OCI-LY1 (cell line): Measurements from ENCODE around the gene ERBB2.
A peak's percentile ranks its signal among the peaks of the same experiment; 100 is the strongest.

Experiments
- H2AFZ ChIP-seq: fragments of 200-600 bp; sonication (generic), shearing (Covaris generic); 2 replicates; pipeline ENCODE4 v1.6.0; 2014; ENCODE audit warnings: antibody characterized with exemption, mild to moderate bottlenecking, low read length
- H3F3A ChIP-seq: fragments of 200-600 bp; sonication (generic), shearing (Covaris generic); 2 replicates; pipeline ENCODE4 v1.6.0; 2014; ENCODE audit warnings: mild to moderate bottlenecking, antibody characterized with exemption, low read length, moderate library complexity; ENCODE audit not compliant: insufficient read depth
- H3K27ac ChIP-seq: fragments of 200-600 bp; sonication (generic); 2 replicates; pipeline ENCODE4 v1.5.1; 2014; ENCODE audit warnings: low read length, mixed run types, mild to moderate bottlenecking, low read depth; ENCODE audit not compliant: poor library complexity, severe bottlenecking
- H3K27me3 ChIP-seq: fragments of 200-600 bp; sonication (generic); 2 replicates; pipeline ENCODE4 v1.6.0; 2014; ENCODE audit warnings: antibody characterized with exemption, mild to moderate bottlenecking, low read length, moderate library complexity; ENCODE audit not compliant: insufficient read depth
- H3K36me3 ChIP-seq: fragments of 200-600 bp; sonication (generic); 2 replicates; pipeline ENCODE4 v1.6.1; 2014; ENCODE audit warnings: mild to moderate bottlenecking, antibody characterized with exemption, low read length, moderate library complexity, mixed read lengths; ENCODE audit not compliant: insufficient read depth
- H3K4me1 ChIP-seq: fragments of 200-600 bp; sonication (generic); 2 replicates; pipeline ENCODE4 v1.5.1; 2014; ENCODE audit warnings: mild to moderate bottlenecking, low read length, moderate library complexity; ENCODE audit not compliant: insufficient read depth, severe bottlenecking
- H3K4me2 ChIP-seq: fragments of 200-600 bp; sonication (generic), shearing (Covaris generic); 2 replicates; pipeline ENCODE4 v1.6.1; 2014; ENCODE audit warnings: low read length
- H3K4me3 ChIP-seq: fragments of 200-600 bp; sonication (generic); 2 replicates; pipeline ENCODE4 v1.5.1; 2014; ENCODE audit warnings: low read length, low read depth, mild to moderate bottlenecking, mixed read lengths; ENCODE audit not compliant: poor library complexity, severe bottlenecking
- H3K79me2 ChIP-seq: fragments of 200-600 bp; shearing (Covaris generic); 2 replicates; pipeline ENCODE4 v1.6.1; 2016; ENCODE audit warnings: mixed run types, low read length, mixed read lengths; ENCODE audit not compliant: insufficient read depth
- H3K9ac ChIP-seq: fragments of 200-600 bp; sonication (generic), shearing (Covaris generic); 2 replicates; pipeline ENCODE4 v1.6.1; 2014; ENCODE audit warnings: mild to moderate bottlenecking, low read length, mixed read lengths
- H3K9me2 ChIP-seq: fragments of 200-600 bp; sonication (generic), shearing (Covaris generic); 2 replicates; pipeline ENCODE4 v1.6.1; 2014; ENCODE audit warnings: low read depth, mild to moderate bottlenecking, low read length, mixed read lengths
- H3K9me3 ChIP-seq: fragments of 200-600 bp; shearing (Covaris generic); 2 replicates; pipeline ENCODE4 v1.6.1; 2014; ENCODE audit warnings: low read length, mixed read lengths
- H4K20me1 ChIP-seq: fragments of 200-600 bp; sonication (generic), shearing (Covaris generic); 2 replicates; pipeline ENCODE4 v1.6.0; 2016; ENCODE audit warnings: mild to moderate bottlenecking, low read length; ENCODE audit not compliant: insufficient read depth
- EZH2 ChIP-seq: fragments of 200-600 bp; sonication (generic), shearing (Covaris generic); IDR thresholded peaks from 2 replicates; pipeline ENCODE4 v1.8.0; 2017; ENCODE audit warnings: borderline replicate concordance, mixed run types, mild to moderate bottlenecking, antibody characterized with exemption, low read length, moderate library complexity, mixed read lengths
- TF ChIP-seq, protein P1 (sequence below): fragments of 200-600 bp; sonication (generic), shearing (Covaris generic); IDR thresholded peaks from 2 replicates; pipeline ENCODE4 v1.5.1; 2017; ENCODE audit warnings: mild to moderate bottlenecking, antibody characterized with exemption, low read length, moderate library complexity, mixed read lengths

Gene ERBB2

DNA sequence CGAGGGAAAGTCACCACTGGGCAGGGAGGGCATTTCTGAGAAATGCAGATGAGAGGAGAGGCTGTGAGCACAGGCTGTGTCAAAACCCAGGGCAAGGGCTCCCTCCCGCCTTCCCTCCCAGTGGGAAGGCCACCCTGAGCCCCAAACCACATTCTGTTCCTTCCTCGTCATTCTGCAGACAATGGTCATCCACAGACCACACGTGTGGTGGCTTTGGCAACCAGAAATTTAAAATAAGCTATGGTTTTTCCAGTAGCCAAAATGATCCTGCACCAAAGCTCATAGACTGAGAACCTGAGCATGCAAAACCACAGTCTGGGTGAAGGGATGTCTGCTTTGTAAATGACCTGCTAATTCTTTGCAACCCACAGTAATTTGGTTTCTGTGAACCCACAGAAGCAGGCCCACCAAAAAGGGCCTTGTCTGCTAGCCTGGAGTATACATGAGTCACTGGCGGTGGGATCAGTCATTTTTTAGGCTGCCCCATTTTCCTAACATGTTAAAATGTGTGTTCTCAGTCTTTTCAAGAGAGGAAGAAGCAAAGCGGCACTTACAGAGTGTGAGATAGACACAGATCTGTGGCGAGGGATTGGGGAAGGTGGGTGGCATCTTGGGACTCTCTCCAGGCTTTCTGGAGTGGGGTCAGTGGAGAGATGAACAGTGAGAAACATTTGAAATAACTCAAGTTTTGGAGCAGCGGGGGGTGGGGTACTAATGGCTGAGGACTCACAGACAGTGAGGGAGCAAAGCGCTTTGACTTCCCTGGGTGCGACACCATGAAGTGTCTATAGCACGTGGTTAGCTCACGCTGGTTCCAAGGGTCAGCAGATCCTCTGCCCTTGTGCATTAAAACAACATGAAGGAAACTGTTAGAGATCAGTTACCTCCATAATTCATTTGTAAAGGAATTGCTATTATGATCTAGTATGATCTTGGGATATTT is 58.3 kb downstream of the ERBB2 start:
- Histone ChIP-seq H2AFZ (no peak overlapping the region), H3K27ac (peak overlapping the region; percentile 99), H3K9me2 (no peaks in the 10 kb centered on the region), H3F3A (peaks cover 38% of the 10 kb centered on the region), H4K20me1 (no peaks in the 10 kb centered on the region), H3K9ac (peak overlapping the region; percentile 84), H3K4me2 (peak overlapping the region; percentile 65), H3K9me3 (no peaks in the 10 kb centered on the region), H3K79me2 (no peaks in the 10 kb centered on the region), H3K4me1 (peaks cover 90% of the 10 kb centered on the region), H3K4me3 (no peak overlapping the region), H3K27me3 (no peaks in the 10 kb centered on the region), H3K36me3 (peaks cover 30% of the 10 kb centered on the region)
- TF ChIP-seq, protein P1, sequence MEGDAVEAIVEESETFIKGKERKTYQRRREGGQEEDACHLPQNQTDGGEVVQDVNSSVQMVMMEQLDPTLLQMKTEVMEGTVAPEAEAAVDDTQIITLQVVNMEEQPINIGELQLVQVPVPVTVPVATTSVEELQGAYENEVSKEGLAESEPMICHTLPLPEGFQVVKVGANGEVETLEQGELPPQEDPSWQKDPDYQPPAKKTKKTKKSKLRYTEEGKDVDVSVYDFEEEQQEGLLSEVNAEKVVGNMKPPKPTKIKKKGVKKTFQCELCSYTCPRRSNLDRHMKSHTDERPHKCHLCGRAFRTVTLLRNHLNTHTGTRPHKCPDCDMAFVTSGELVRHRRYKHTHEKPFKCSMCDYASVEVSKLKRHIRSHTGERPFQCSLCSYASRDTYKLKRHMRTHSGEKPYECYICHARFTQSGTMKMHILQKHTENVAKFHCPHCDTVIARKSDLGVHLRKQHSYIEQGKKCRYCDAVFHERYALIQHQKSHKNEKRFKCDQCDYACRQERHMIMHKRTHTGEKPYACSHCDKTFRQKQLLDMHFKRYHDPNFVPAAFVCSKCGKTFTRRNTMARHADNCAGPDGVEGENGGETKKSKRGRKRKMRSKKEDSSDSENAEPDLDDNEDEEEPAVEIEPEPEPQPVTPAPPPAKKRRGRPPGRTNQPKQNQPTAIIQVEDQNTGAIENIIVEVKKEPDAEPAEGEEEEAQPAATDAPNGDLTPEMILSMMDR = no peak
- TF ChIP-seq EZH2 = no peak

DNA sequence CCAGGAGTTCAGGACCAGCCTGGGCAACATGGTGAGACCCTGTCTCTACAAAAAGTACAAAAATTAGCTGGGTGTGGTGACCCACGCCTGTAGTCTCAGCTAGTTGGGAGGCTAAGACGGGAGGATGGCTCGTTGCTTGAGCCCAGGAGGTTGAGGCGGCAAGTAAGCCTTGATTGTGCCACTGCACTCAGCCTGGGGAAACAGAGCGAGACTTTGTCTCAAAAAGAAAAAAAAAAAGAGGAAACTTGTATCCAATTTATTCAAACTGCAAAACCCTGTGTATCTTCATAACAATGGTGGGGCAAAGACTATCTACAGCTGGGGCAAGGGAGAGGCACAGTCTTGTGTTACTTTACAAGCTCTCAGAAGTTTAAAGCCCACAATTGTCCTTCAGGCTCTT is 59.3 kb downstream of the ERBB2 start:
- no peak overlapping the region for H3K4me3 ChIP-seq
- H3K4me1 ChIP-seq = peaks cover 86% of the 10 kb centered on the region
- peaks cover 39% of the 10 kb centered on the region for H3F3A ChIP-seq
- TF ChIP-seq, protein P1 = no peak
- TF ChIP-seq EZH2 = no peak
- H3K9ac ChIP-seq = peak overlapping the region; percentile 84
- no peaks in the 10 kb centered on the region for H3K79me2 ChIP-seq
- no peaks in the 10 kb centered on the region for H3K9me3 ChIP-seq
- peaks cover 40% of the 10 kb centered on the region for H3K36me3 ChIP-seq
- peak overlapping the region; percentile 65; the same call in 1 of the 2 replicates for H3K4me2 ChIP-seq
- H3K27me3 ChIP-seq = no peaks in the 10 kb centered on the region
- peak overlapping the region; percentile 99 for H3K27ac ChIP-seq
- H2AFZ ChIP-seq = no peak overlapping the region
- H3K9me2 ChIP-seq = no peaks in the 10 kb centered on the region
- H4K20me1 ChIP-seq = no peaks in the 10 kb centered on the region

DNA sequence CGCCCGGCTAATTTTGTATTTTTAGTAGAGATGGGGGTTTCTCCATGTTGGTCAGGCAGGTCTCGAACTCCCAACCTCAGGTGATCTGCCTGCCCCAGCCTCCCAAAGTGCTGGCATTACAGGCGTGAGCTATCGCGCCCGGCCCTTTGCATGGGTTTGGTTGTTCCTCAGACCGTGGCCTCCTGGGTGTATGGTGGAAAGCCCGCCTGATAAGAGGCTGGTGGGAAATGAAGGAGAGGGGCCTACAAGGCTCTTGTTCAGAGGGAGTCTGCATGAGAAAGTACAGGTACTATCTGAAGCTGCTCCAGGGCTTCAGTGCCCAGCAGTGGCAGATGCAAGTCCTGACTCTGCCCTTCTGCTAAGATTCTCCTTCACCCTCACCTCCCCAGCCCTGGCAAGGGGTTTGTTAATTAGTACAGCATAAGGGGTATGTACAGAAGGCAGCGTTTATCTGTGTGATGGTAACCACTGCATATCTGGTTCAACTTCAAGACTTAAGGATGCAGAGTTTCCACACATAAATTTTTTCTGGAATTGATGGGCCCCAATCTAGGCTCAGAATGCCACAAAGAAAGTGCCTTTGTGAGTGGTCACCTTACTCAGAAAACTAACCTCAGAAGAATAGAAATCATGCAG is 62.1 kb downstream of the ERBB2 start:
- H2AFZ ChIP-seq = no peak overlapping the region
- H3K4me3 ChIP-seq = no peak overlapping the region
- TF ChIP-seq EZH2 = no peak
- TF ChIP-seq, protein P1 = no peak
- no peak overlapping the region for H3K4me2 ChIP-seq
- peak overlapping the region; percentile 77 for H3K27ac ChIP-seq
- peaks cover 7% of the 10 kb centered on the region for H3K79me2 ChIP-seq
- peaks cover 68% of the 10 kb centered on the region for H3K36me3 ChIP-seq
- no peaks in the 10 kb centered on the region for H3K27me3 ChIP-seq
- peaks cover 31% of the 10 kb centered on the region for H3F3A ChIP-seq
- H3K9ac ChIP-seq = no peak overlapping the region
- H3K4me1 ChIP-seq = peaks cover 84% of the 10 kb centered on the region
- no peaks in the 10 kb centered on the region for H3K9me3 ChIP-seq
- H4K20me1 ChIP-seq = no peaks in the 10 kb centered on the region
- H3K9me2 ChIP-seq = no peaks in the 10 kb centered on the region
